PC-3 (cell line): ENCODE data around the gene DNAJC22. TPM values are rescaled to one million over a fixed set of nuclear protein-coding genes. Genes with fewer than 3 reads are reported as not detected.

Experiments used
- ATAC-seq: fragments of 200-7000 bp; cut with Tn5 transposase; 2 replicates; pipeline ENCODE4 v1.9.1; 2020; ENCODE audit warnings: mild to moderate bottlenecking, moderate library complexity
- Bru-seq: library from RNA; stranded (reverse); fragments of 400-500 nt; gene quantifications from one replicate; lab custom pipeline; 2021; lab: Mats Ljungman, UMichigan
- BruChase-seq, 2 experiments: library from RNA; stranded (reverse); fragments of 400-500 nt; gene quantifications; one replicate each; lab custom pipeline; 2021; lab: Mats Ljungman, UMichigan
- BruUV-seq: library from RNA; stranded (reverse); fragments of 400-500 nt; replicated peaks from 2 replicates; lab custom pipeline; 2021; lab: Mats Ljungman, UMichigan
- CTCF ChIA-PET: fragments of 300-600 bp; sonication (Branson Sonifier 250); formaldehyde crosslinking; loops from one replicate; lab custom pipeline; 2022; ENCODE audit warnings: antibody characterized with exemption; lab: Charles Lee
- POLR2A ChIA-PET: fragments of 300-600 bp; sonication (Branson Sonifier 250); formaldehyde crosslinking; loops from one replicate; lab custom pipeline; 2022; ENCODE audit warnings: antibody characterized with exemption; ENCODE audit not compliant: unreplicated experiment; lab: Charles Lee
- DNase-seq: peaks from one replicate; pipeline ENCODE4 v3.0.0-alpha.2; 2015
- H2AFZ ChIP-seq: fragments of 300-600 bp; sonication (generic); 2 replicates; pipeline ENCODE4 v1.6.0; 2016; ENCODE audit warnings: antibody characterized with exemption, low read length
- H3F3A ChIP-seq: fragments of 300-600 bp; sonication (generic); one replicate; pipeline ENCODE4 v1.6.0; 2017; ENCODE audit warnings: antibody characterized with exemption, low read length, control low read depth, mild to moderate bottlenecking; ENCODE audit not compliant: unreplicated experiment
- H3K27ac ChIP-seq: fragments of 300-600 bp; sonication (generic); 2 replicates; pipeline ENCODE4 v1.5.1; 2016; ENCODE audit warnings: mild to moderate bottlenecking, low read length
- H3K27me3 ChIP-seq: fragments of 300-600 bp; sonication (generic); 2 replicates; pipeline ENCODE4 v1.6.1; 2016; ENCODE audit warnings: low read length, mixed read lengths
- H3K36me3 ChIP-seq: fragments of 300-600 bp; sonication (generic); 2 replicates; pipeline ENCODE4 v1.6.1; 2016; ENCODE audit warnings: low read depth, mixed run types, low read length, mixed read lengths
- H3K4me1 ChIP-seq: fragments of 300-600 bp; sonication (generic); 2 replicates; pipeline ENCODE4 v1.5.1; 2016; ENCODE audit warnings: low read length; ENCODE audit not compliant: insufficient read depth
- H3K4me2 ChIP-seq: fragments of 300-600 bp; sonication (generic); 2 replicates; pipeline ENCODE4 v1.6.0; 2016; ENCODE audit warnings: low read length
- H3K4me3 ChIP-seq: fragments of 300-600 bp; sonication (generic); 2 replicates; pipeline ENCODE4 v1.5.1; 2016; ENCODE audit warnings: mild to moderate bottlenecking, low read length, mixed read lengths
- H3K79me2 ChIP-seq: fragments of 300-600 bp; sonication (generic); 2 replicates; pipeline ENCODE4 v1.6.1; 2017; ENCODE audit warnings: low read length, mixed read lengths
- H3K9ac ChIP-seq: fragments of 300-600 bp; sonication (generic); 2 replicates; pipeline ENCODE4 v1.6.0; 2016; ENCODE audit warnings: mild to moderate bottlenecking, low read length
- H3K9me2 ChIP-seq: fragments of 300-600 bp; sonication (generic); replicated peaks from 2 replicates; pipeline ENCODE4 v1.6.1; 2016; ENCODE audit warnings: mixed run types, low read length, mixed read lengths
- H3K9me3 ChIP-seq: fragments of 300-600 bp; sonication (generic); 2 replicates; pipeline ENCODE4 v1.6.1; 2016; ENCODE audit warnings: low read length, mixed read lengths
- H4K20me1 ChIP-seq: fragments of 300-600 bp; sonication (generic); 2 replicates; pipeline ENCODE4 v1.6.1; 2016; ENCODE audit warnings: low read length, mixed read lengths
- CTCF ChIP-seq: fragments of 300-600 bp; sonication (generic); conservative IDR thresholded peaks from 2 replicates; pipeline ENCODE4 v1.5.1; 2017; ENCODE audit warnings: antibody characterized with exemption, low read depth, mild to moderate bottlenecking, low read length
- EZH2 ChIP-seq: fragments of 300-600 bp; sonication (generic); IDR thresholded peaks from one replicate; pipeline ENCODE4 v1.6.1; 2017; ENCODE audit warnings: antibody characterized with exemption, mild to moderate bottlenecking, low read length; ENCODE audit not compliant: unreplicated experiment
- EZH2phosphoT487 ChIP-seq: fragments of 300-600 bp; sonication (generic); IDR thresholded peaks from 2 replicates; pipeline ENCODE4 v1.6.1; 2018; ENCODE audit warnings: mild to moderate bottlenecking, antibody characterized with exemption, low read length, borderline replicate concordance
- intact Hi-C: fragments of 100-400 bp; cut with micrococcal nuclease; formaldehyde crosslinking; loops from 2 replicates; pipeline ENCODE4 v1.9.0; 2023
- long read RNA-seq: library from polyadenylated mRNA; unstranded; transcript quantifications from one replicate; pipeline ENCODE4 v2.0.0, GENCODE V29; 2021; ENCODE audit not compliant: unreplicated experiment
- total RNA-seq: library from RNA; depleted of rRNA; stranded (reverse); fragments of >200 nt; gene quantifications from 2 replicates; pipeline ENCODE4 v1.2.3, GENCODE V29; 2014; rRNA removed

DNAJC22 gene
- total RNA-seq: 12.9 and 16.8 TPM in 2 replicates
- Bru-seq, nascent RNA: percentile 58 among the genes with signal in this experiment
- percentile 79 among the genes with signal in this experiment for BruChase-seq, experiment 1, labeled RNA remaining after a 6-hour chase
- percentile 60 among the genes with signal in this experiment for BruChase-seq, experiment 2, labeled RNA remaining after a 2-hour chase
- long read RNA-seq, partial matches to known transcripts: 14 of 23 reads
- long read RNA-seq, other reads (novel, unspliced or antisense): 8 of 23 reads

GRCh38 chr12:49346659-49347310, at the start of gene DNAJC22:
Gene DNAJC22 (plus strand): TSS chr12:49346888. CDS start chr12:49348873, 1,985 bp downstream.
- intact Hi-C loops: no loop called here
- Histone ChIP-seq H3K4me2 (peak within 1 kb of the TSS; percentile 87), H3K9me2 (no peaks in the 10 kb centered on the region), H3K4me1 (peaks cover 38% of the 10 kb centered on the region), H3K9me3 (no peaks in the 10 kb centered on the region), H3K79me2 (peaks cover 7% of the 10 kb centered on the region; the same call in 1 of the 2 replicates), H3K36me3 (no peaks in the 10 kb centered on the region), H3K4me3 (peak within 1 kb of the TSS; percentile 70), H4K20me1 (no peaks in the 10 kb centered on the region), H3K27ac (no peak within 1 kb of the TSS), H2AFZ (peak within 1 kb of the TSS; percentile 81), H3F3A (no peaks in the 10 kb centered on the region), H3K9ac (peak within 1 kb of the TSS; percentile 55; the same call in 1 of the 2 replicates), H3K27me3 (peaks cover 21% of the 10 kb centered on the region)
- no TSS peak for BruUV-seq
- ChIA-PET POLR2A (interaction anchor here (0.6 kb wide), 2 partner anchors 68 to 224 kb away, joined by 3 to 10 read pairs; no protein-coding TSS in a partner anchor), CTCF (interaction anchor here (0.5 to 3.2 kb wide), 8 partner anchors 10 to 191 kb away, joined by 3 to 16 read pairs (median 8); partner anchors contain the start of genes SPATS2 and TROAP)
- TF ChIP-seq EZH2phosphoT487: no peak
- TF ChIP-seq CTCF: no peak
- TF ChIP-seq EZH2: no peak
- DNase-seq (peak; percentile 50), ATAC-seq (peak; percentile 21)

- no peaks in the 10 kb centered on the region for H3K79me2 ChIP-seq
- no peak for DNase-seq
- H3K9ac ChIP-seq: no peak overlapping the region
- no peaks in the 10 kb centered on the region for H3K9me3 ChIP-seq
- CTCF ChIA-PET: interaction anchor here (0.6 to 2.1 kb wide), 14 partner anchors 9 to 283 kb away, joined by 3 to 14 read pairs (median 4); partner anchors contain the start of gene TROAP
- peaks cover 12% of the 10 kb centered on the region for H3K4me1 ChIP-seq
- H3K27ac ChIP-seq: no peak overlapping the region
- BruUV-seq: no TSS peak
- no peaks in the 10 kb centered on the region for H4K20me1 ChIP-seq
- no peaks in the 10 kb centered on the region for H3F3A ChIP-seq
- peak; percentile 16; the same call in 1 of the 2 replicates for ATAC-seq
- POLR2A ChIA-PET: interaction anchor here (0.7 to 1.1 kb wide), 2 partner anchors 25 to 29 kb away, joined by 3 to 4 read pairs; partner anchors contain the start of gene TROAP
- no peaks in the 10 kb centered on the region for H3K27me3 ChIP-seq
- H2AFZ ChIP-seq: peak overlapping the region; percentile 84; the same call in 1 of the 2 replicates
- H3K36me3 ChIP-seq: no peaks in the 10 kb centered on the region
- intact Hi-C loops: loop anchor here (1.0 kb wide), 1 partner anchor 40 kb away; the partner anchor contains the start of gene C1QL4
- peak overlapping the region; percentile 96 for H3K4me2 ChIP-seq
- no peaks in the 10 kb centered on the region for H3K9me2 ChIP-seq
- H3K4me3 ChIP-seq: peak overlapping the region; percentile 68
- TF ChIP-seq CTCF (no peak), EZH2 (no peak), EZH2phosphoT487 (no peak)
Observed at GRCh38 chr12:49297695-49298060, 49.0 kb upstream of the DNAJC22 start.
